ENCODE measurements around the gene SARM1.

GRCh38 chr17:28390984-28391383, 19.5 kb downstream of the SARM1 start:
- no peak for TF ChIP-seq CTCF (IDR thresholded peaks at IDR 0.05)
- no peak for TF ChIP-seq POLR2A (IDR thresholded peaks at IDR 0.05)
